GM23248 (cell line): ENCODE results near the gene CDH4. TPM values are rescaled to one million over a fixed set of nuclear protein-coding genes. Genes with fewer than 3 reads are reported as not detected.

Experiments used
- DNase-seq: peaks from one replicate; pipeline ENCODE4 v3.0.0-alpha.2; 2015
- H2AFZ ChIP-seq: fragments of 200-600 bp; sonication (generic); 2 replicates; pipeline ENCODE4 v1.6.1; 2016; ENCODE audit warnings: antibody characterized with exemption
- H3F3A ChIP-seq: fragments of 200-600 bp; sonication (generic); 2 replicates; pipeline ENCODE4 v1.6.1; 2016; ENCODE audit warnings: mild to moderate bottlenecking, antibody characterized with exemption, mixed run types; ENCODE audit not compliant: insufficient read depth
- H3K27ac ChIP-seq: fragments of 200-600 bp; sonication (generic); 2 replicates; pipeline ENCODE4 v1.5.1; 2016; ENCODE audit warnings: mild to moderate bottlenecking
- H3K27me3 ChIP-seq: fragments of 200-600 bp; sonication (generic); replicated peaks from 2 replicates; pipeline ENCODE4 v1.6.1; 2016; ENCODE audit warnings: mild to moderate bottlenecking; ENCODE audit not compliant: insufficient read depth
- H3K36me3 ChIP-seq: fragments of 200-600 bp; sonication (generic); 2 replicates; pipeline ENCODE4 v1.6.1; 2016; ENCODE audit warnings: low read depth, mild to moderate bottlenecking
- H3K4me1 ChIP-seq: fragments of 200-600 bp; sonication (generic); 2 replicates; pipeline ENCODE4 v1.6.1; 2016; ENCODE audit warnings: mild to moderate bottlenecking; ENCODE audit not compliant: insufficient read depth
- H3K4me2 ChIP-seq: fragments of 200-600 bp; sonication (generic); one replicate; pipeline ENCODE4 v1.6.1; 2016; ENCODE audit warnings: mild to moderate bottlenecking; ENCODE audit not compliant: unreplicated experiment
- H3K4me3 ChIP-seq: fragments of 200-600 bp; sonication (generic); 2 replicates; pipeline ENCODE4 v1.5.1; 2016; ENCODE audit warnings: mild to moderate bottlenecking
- H3K79me2 ChIP-seq: fragments of 200-600 bp; sonication (generic); 2 replicates; pipeline ENCODE4 v1.6.1; 2016; ENCODE audit warnings: mild to moderate bottlenecking; ENCODE audit not compliant: insufficient read depth
- H3K9ac ChIP-seq: fragments of 200-600 bp; sonication (generic); 2 replicates; pipeline ENCODE4 v1.6.1; 2016; ENCODE audit warnings: mild to moderate bottlenecking
- H3K9me2 ChIP-seq: fragments of 200-600 bp; sonication (generic); 2 replicates; pipeline ENCODE4 v1.6.1; 2016; ENCODE audit warnings: mixed run types, mild to moderate bottlenecking, moderate library complexity; ENCODE audit not compliant: insufficient read depth
- H3K9me3 ChIP-seq: fragments of 200-600 bp; sonication (generic); one replicate; pipeline ENCODE4 v1.6.1; 2017; ENCODE audit warnings: low read depth
- H4K20me1 ChIP-seq: fragments of 200-600 bp; sonication (generic); 2 replicates; pipeline ENCODE4 v1.6.0; 2016; ENCODE audit not compliant: insufficient read depth
- EZH2 ChIP-seq: fragments of 200-600 bp; sonication (generic); IDR thresholded peaks from 2 replicates; pipeline ENCODE4 v1.6.1; 2018; ENCODE audit warnings: antibody characterized with exemption, mild to moderate bottlenecking; ENCODE audit not compliant: insufficient read depth, poor library complexity, severe bottlenecking
- EZH2phosphoT487 ChIP-seq: fragments of 200-600 bp; sonication (generic); IDR thresholded peaks from 2 replicates; pipeline ENCODE4 v1.6.1; 2018; ENCODE audit warnings: antibody characterized with exemption, moderate library complexity, mild to moderate bottlenecking, low read depth; ENCODE audit not compliant: insufficient read depth
- WGBS, 2 experiments: methylation state at CpG; one replicate each; pipeline ENCODE4 v1.1.6; 2015 to 2017; ENCODE audit warnings: low lambda C conversion rate in 2 of 2, low coverage in 1 of 2; ENCODE audit errors: missing lambda C conversion rate in 2 of 2; 5-methylcytosine and 5-hydroxymethylcytosine counted together
- in situ Hi-C: fragments of 300-500 bp; cut with MboI; formaldehyde crosslinking; loops from 2 replicates; pipeline ENCODE4 v1.15.0; 2020
- polyA plus RNA-seq: library from polyadenylated mRNA; unstranded; fragments of >200 nt; fragmentation: Nextera tagmentation; extraction: Ambion mirVana; gene quantifications from 2 replicates; pipeline ENCODE4 v1.2.1, GENCODE V29; 2016
- total RNA-seq: library from RNA; depleted of rRNA; stranded (reverse); fragments of >200 nt; shearing (Covaris generic); gene quantifications from 2 replicates; pipeline ENCODE4 v1.2.3, GENCODE V29; 2014

CDH4 gene
- total and polyA plus RNA-seq, 2 experiments from 2014 or later, result 1.1 to 3.9 TPM

DNA sequence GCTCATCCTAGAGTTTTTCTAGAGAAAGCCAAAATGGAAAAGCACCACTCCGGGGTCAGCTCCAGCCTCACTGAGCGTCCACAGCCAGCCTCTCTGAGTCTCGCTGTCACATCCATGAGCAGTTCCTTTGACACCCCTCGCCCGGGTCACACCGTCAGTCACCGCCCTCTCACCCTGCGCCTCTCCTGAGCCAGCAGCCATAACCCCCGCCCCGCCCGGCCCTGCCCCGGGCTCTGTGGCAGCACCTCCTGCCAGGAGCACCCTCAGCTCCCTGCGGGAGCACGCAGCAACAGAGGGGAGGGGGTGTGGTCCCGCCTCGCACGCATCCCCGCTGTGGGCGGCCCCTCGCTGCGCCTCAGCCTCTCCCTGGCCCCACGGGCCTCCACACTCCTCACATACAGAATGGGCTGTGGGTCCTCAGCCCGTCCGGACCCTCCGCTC is 545.9 kb downstream of the CDH4 start:
- H3K79me2 ChIP-seq, result no peaks in the 10 kb centered on the region
- WGBS, 2 experiments, result 57 to 60% methylated on average over 20 to 25 of the region's 25 CpGs
- DNase-seq, result no peak
- H2AFZ ChIP-seq, result no peak overlapping the region
- H3K4me2 ChIP-seq, result no peak overlapping the region
- no peaks in the 10 kb centered on the region for H4K20me1 ChIP-seq
- H3K9ac ChIP-seq, result no peak overlapping the region
- no peak overlapping the region for H3K27ac ChIP-seq
- no peaks in the 10 kb centered on the region for H3K9me3 ChIP-seq
- H3K4me1 ChIP-seq, result no peaks in the 10 kb centered on the region
- H3K27me3 ChIP-seq, result peaks cover 4% of the 10 kb centered on the region; the same call in 1 of the 2 replicates
- in situ Hi-C loops, result no loop called here
- H3K4me3 ChIP-seq, result no peak overlapping the region
- H3K9me2 ChIP-seq, result no peaks in the 10 kb centered on the region
- TF ChIP-seq EZH2phosphoT487 (no peak), EZH2 (no peak)
- H3F3A ChIP-seq, result no peaks in the 10 kb centered on the region
- no peaks in the 10 kb centered on the region for H3K36me3 ChIP-seq

DNA sequence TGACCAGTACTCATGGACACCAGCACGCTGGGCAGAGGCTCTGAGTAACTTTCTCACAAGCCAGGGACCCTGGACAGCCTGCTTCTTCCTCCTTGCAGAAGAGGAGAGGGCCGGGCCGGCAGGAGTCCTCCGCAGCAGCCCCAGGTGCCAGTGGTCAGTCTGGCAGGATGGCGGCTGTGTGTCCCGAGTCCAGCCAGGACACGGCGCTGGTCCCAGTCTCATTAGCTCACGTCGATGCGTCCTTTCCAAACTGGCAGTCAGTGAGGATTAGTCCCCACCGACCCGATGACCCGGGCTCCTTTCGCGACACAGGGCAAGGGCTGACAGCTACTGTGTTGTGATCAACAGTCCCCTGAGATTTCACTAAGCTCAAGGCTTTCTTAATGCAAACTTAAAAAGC is 546.6 kb downstream of the CDH4 start:
- Histone ChIP-seq H3K9ac (no peak overlapping the region), H3K9me3 (no peaks in the 10 kb centered on the region), H3K27ac (no peak overlapping the region), H3K9me2 (no peaks in the 10 kb centered on the region), H3K4me1 (no peaks in the 10 kb centered on the region), H3K79me2 (no peaks in the 10 kb centered on the region), H2AFZ (no peak overlapping the region), H3F3A (no peaks in the 10 kb centered on the region), H3K27me3 (peaks cover 11% of the 10 kb centered on the region; the same call in 1 of the 2 replicates), H3K36me3 (no peaks in the 10 kb centered on the region), H4K20me1 (no peaks in the 10 kb centered on the region), H3K4me2 (no peak overlapping the region), H3K4me3 (no peak overlapping the region)
- in situ Hi-C loops, result no loop called here
- no peak for TF ChIP-seq EZH2
- TF ChIP-seq EZH2phosphoT487, result no peak
- WGBS, 2 experiments, result 81 to 87% methylated on average over 15 to 16 of the region's 16 CpGs
- DNase-seq, result no peak

GRCh38 chr20:61799394-61799923 is 547.4 kb downstream of the CDH4 start:
- Histone ChIP-seq H3K27me3 (peaks cover 17% of the 10 kb centered on the region), H3F3A (no peaks in the 10 kb centered on the region), H3K9me3 (no peaks in the 10 kb centered on the region), H3K4me2 (no peak overlapping the region), H4K20me1 (no peaks in the 10 kb centered on the region), H3K4me1 (no peaks in the 10 kb centered on the region), H3K27ac (no peak overlapping the region), H2AFZ (no peak overlapping the region), H3K79me2 (no peaks in the 10 kb centered on the region), H3K9ac (no peak overlapping the region), H3K9me2 (no peaks in the 10 kb centered on the region), H3K36me3 (no peaks in the 10 kb centered on the region), H3K4me3 (no peak overlapping the region)
- DNase-seq, result no peak
- in situ Hi-C loops, result no loop called here
- WGBS, 2 experiments, result 37 to 53% methylated on average over 14 of the region's 14 CpGs
- TF ChIP-seq EZH2phosphoT487 (no peak), EZH2 (no peak)

GRCh38 chr20:61799928-61800327 is 547.9 kb downstream of the CDH4 start:
- Histone ChIP-seq H3K27ac (no peak overlapping the region), H3K4me2 (no peak overlapping the region), H2AFZ (no peak overlapping the region), H3K27me3 (peaks cover 22% of the 10 kb centered on the region), H4K20me1 (no peaks in the 10 kb centered on the region), H3K4me1 (no peaks in the 10 kb centered on the region), H3K36me3 (no peaks in the 10 kb centered on the region), H3F3A (no peaks in the 10 kb centered on the region), H3K9ac (no peak overlapping the region), H3K9me3 (no peaks in the 10 kb centered on the region), H3K4me3 (no peak overlapping the region), H3K9me2 (no peaks in the 10 kb centered on the region), H3K79me2 (no peaks in the 10 kb centered on the region)
- in situ Hi-C loops, result no loop called here
- no peak for DNase-seq
- WGBS, 2 experiments, result 66 to 73% methylated on average over 17 to 21 of the region's 21 CpGs
- TF ChIP-seq EZH2phosphoT487 (no peak), EZH2 (no peak)
